Panc1 (cell line): ENCODE results near the gene DST. TPM values are rescaled to one million over a fixed set of nuclear protein-coding genes. Genes with fewer than 3 reads are reported as not detected.

ENCODE experiments used
- ATAC-seq: fragments of 200-7000 bp; cut with Tn5 transposase; 2 replicates; pipeline ENCODE4 v1.9.1; 2020; ENCODE audit warnings: mild to moderate bottlenecking, moderate library complexity
- BruUV-seq: library from RNA; stranded (reverse); fragments of 400-500 nt; replicated peaks from 2 replicates; lab custom pipeline; 2021; lab: Mats Ljungman, UMichigan
- CTCF ChIA-PET: fragments of 300-600 bp; sonication (Branson Sonifier 250); formaldehyde crosslinking; loops from one replicate; lab custom pipeline; 2022; ENCODE audit warnings: antibody characterized with exemption; lab: Charles Lee
- POLR2A ChIA-PET: fragments of 300-600 bp; sonication (Branson Sonifier 250); formaldehyde crosslinking; loops from one replicate; lab custom pipeline; 2022; ENCODE audit warnings: antibody characterized with exemption; lab: Charles Lee
- DNase-seq: peaks from one replicate; pipeline ENCODE4 v3.0.0-alpha.2; 2010; ENCODE audit warnings: low read depth, low spot score
- H3K27ac ChIP-seq: 2 replicates; pipeline ENCODE4 v1.5.1; 2011; ENCODE audit warnings: mild to moderate bottlenecking, low read length, inconsistent platforms
- H3K27me3 ChIP-seq: fragments of 200-500 bp; sonication (Bioruptor generic); 2 replicates; pipeline ENCODE4 v1.6.0; 2014; ENCODE audit warnings: low read length, inconsistent platforms; ENCODE audit not compliant: control insufficient read depth, insufficient read depth
- H3K36me3 ChIP-seq: fragments of 200-500 bp; sonication (Bioruptor generic); 2 replicates; pipeline ENCODE4 v1.5.1; 2014; ENCODE audit warnings: inconsistent platforms, mild to moderate bottlenecking, low read length, moderate library complexity; ENCODE audit not compliant: control insufficient read depth, insufficient read depth
- H3K4me1 ChIP-seq: 2 replicates; pipeline ENCODE4 v1.5.1; 2011; ENCODE audit warnings: inconsistent platforms, mild to moderate bottlenecking, low read length, moderate library complexity; ENCODE audit not compliant: control insufficient read depth, insufficient read depth
- H3K4me3 ChIP-seq, 2 experiments: 2 replicates each; pipeline ENCODE4 v1.5.1; 2011 to 2012; ENCODE audit warnings: low read depth in 2 of 2, low read length in 2 of 2, mild to moderate bottlenecking in 2 of 2, inconsistent platforms in 1 of 2, moderate library complexity in 1 of 2
- H3K9me3 ChIP-seq: fragments of 200-500 bp; sonication (Bioruptor generic); 2 replicates; pipeline ENCODE4 v1.5.1; 2014; ENCODE audit warnings: low read depth, mild to moderate bottlenecking, inconsistent platforms, low read length, moderate library complexity; ENCODE audit not compliant: control insufficient read depth, insufficient read depth
- CTCF ChIP-seq: fragments of 450-650 bp; IDR thresholded peaks from 2 replicates; pipeline ENCODE4 v1.5.1; 2017; ENCODE audit warnings: mild to moderate bottlenecking
- POLR2AphosphoS5 ChIP-seq: IDR thresholded peaks from 2 replicates; pipeline ENCODE4 v1.6.1; 2012; ENCODE audit warnings: mild to moderate bottlenecking, low read depth, low read length, moderate library complexity
- SIN3A ChIP-seq: IDR thresholded peaks from 2 replicates; pipeline ENCODE4 v1.6.1; 2012; ENCODE audit warnings: low read depth, mild to moderate bottlenecking, low read length, moderate library complexity, borderline replicate concordance; ENCODE audit not compliant: insufficient read depth
- TCF7L2 ChIP-seq: IDR thresholded peaks from 2 replicates; pipeline ENCODE4 v1.6.1; 2011; ENCODE audit warnings: mild to moderate bottlenecking, low read depth, low read length, inconsistent platforms
- in situ Hi-C: cut with HindIII; loops from 2 replicates; pipeline ENCODE4 v1.10.0; 2016; ENCODE audit warnings: low sequenced_read_pairs, low pct_unique_long_range_greater_than_20kb
- intact Hi-C: fragments of 100-400 bp; cut with micrococcal nuclease; formaldehyde crosslinking; loops from one replicate; pipeline ENCODE4 v1.10.0; 2022; ENCODE audit not compliant: unreplicated experiment
- total RNA-seq: library from RNA; stranded (reverse); gene quantifications from one replicate; pipeline ENCODE4 v1.2.1, GENCODE V29; 2021; ENCODE audit not compliant: unreplicated experiment
- TF ChIP-seq, protein P1 (sequence below), 2 experiments: IDR thresholded peaks; 2 replicates each; pipeline ENCODE4 v1.6.1; 2011 to 2012; ENCODE audit warnings: low read depth in 2 of 2, control low read depth in 1 of 2, low read length in 1 of 2, mild to moderate bottlenecking in 1 of 2, moderate library complexity in 1 of 2; ENCODE audit not compliant: insufficient read depth in 1 of 2

DST gene
- total RNA-seq, 1 experiment from 2014 or later: 230 TPM

GRCh38 chr6:56655996-56656395 is 13.3 kb upstream of the DST start:
- in situ Hi-C loops: no loop called here
- POLR2A ChIA-PET: no interaction called here
- DNase-seq: no peak
- Histone ChIP-seq H3K27me3 (no peaks in the 10 kb centered on the region), H3K9me3 (no peaks in the 10 kb centered on the region), H3K4me1 (peaks cover 10% of the 10 kb centered on the region), H3K4me3 (no peak overlapping the region), H3K27ac (no peak overlapping the region), H3K36me3 (no peaks in the 10 kb centered on the region)
- CTCF ChIA-PET: no interaction called here
- intact Hi-C loops: no loop called here
- ATAC-seq: no peak
- TF ChIP-seq TCF7L2 (no peak), SIN3A (no peak), CTCF (no peak), POLR2AphosphoS5 (no peak)
- TF ChIP-seq, protein P1, sequence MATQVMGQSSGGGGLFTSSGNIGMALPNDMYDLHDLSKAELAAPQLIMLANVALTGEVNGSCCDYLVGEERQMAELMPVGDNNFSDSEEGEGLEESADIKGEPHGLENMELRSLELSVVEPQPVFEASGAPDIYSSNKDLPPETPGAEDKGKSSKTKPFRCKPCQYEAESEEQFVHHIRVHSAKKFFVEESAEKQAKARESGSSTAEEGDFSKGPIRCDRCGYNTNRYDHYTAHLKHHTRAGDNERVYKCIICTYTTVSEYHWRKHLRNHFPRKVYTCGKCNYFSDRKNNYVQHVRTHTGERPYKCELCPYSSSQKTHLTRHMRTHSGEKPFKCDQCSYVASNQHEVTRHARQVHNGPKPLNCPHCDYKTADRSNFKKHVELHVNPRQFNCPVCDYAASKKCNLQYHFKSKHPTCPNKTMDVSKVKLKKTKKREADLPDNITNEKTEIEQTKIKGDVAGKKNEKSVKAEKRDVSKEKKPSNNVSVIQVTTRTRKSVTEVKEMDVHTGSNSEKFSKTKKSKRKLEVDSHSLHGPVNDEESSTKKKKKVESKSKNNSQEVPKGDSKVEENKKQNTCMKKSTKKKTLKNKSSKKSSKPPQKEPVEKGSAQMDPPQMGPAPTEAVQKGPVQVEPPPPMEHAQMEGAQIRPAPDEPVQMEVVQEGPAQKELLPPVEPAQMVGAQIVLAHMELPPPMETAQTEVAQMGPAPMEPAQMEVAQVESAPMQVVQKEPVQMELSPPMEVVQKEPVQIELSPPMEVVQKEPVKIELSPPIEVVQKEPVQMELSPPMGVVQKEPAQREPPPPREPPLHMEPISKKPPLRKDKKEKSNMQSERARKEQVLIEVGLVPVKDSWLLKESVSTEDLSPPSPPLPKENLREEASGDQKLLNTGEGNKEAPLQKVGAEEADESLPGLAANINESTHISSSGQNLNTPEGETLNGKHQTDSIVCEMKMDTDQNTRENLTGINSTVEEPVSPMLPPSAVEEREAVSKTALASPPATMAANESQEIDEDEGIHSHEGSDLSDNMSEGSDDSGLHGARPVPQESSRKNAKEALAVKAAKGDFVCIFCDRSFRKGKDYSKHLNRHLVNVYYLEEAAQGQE (IDR thresholded peaks at IDR 0.05; ENCODE audit: insufficient read depth in 1 of 2, low read depth in 2 of 2, low read length in 1 of 2): no peak
- no TSS peak for BruUV-seq

- in situ Hi-C loops: no loop called here
- Histone ChIP-seq H3K27me3 (no peaks in the 10 kb centered on the region), H3K27ac (no peak overlapping the region), H3K4me3 (no peak overlapping the region), H3K36me3 (no peaks in the 10 kb centered on the region; the same call in 1 of the 2 replicates), H3K9me3 (no peaks in the 10 kb centered on the region), H3K4me1 (peaks cover 10% of the 10 kb centered on the region)
- ChIA-PET CTCF (interaction anchor here (0.7 kb wide), 1 partner anchor 194 kb away, joined by 6 read pairs; no protein-coding TSS in a partner anchor), POLR2A (no interaction called here)
- intact Hi-C loops: no loop called here
- no peak for ATAC-seq
- BruUV-seq: no TSS peak
- TF ChIP-seq SIN3A (no peak), POLR2AphosphoS5 (no peak)
- TF ChIP-seq, protein P1 (IDR thresholded peaks at IDR 0.05; ENCODE audit: insufficient read depth in 1 of 2, low read depth in 2 of 2, low read length in 1 of 2): no peak
- DNase-seq: no peak
These were observed 12.6 kb upstream of the DST start for GRCh38 chr6:56655249-56655648.
